Ovary (tissue), 9 donors: ENCODE results near the gene PRSS38. TPM values are rescaled to one million over a fixed set of nuclear protein-coding genes. Genes with fewer than 3 reads are reported as not detected.

Experiments used
- DNase-seq, 5 donors: peaks; one replicate each; pipeline ENCODE4 v3.0.0-alpha.2; 2019 to 2020
- H3K27ac ChIP-seq, 2 donors: fragments of 200-600 bp; one replicate each; pipeline versions ENCODE4 v1.5.1 to v1.8.0; 2019 to 2022
- H3K27me3 ChIP-seq: fragments of 200-600 bp; one replicate; pipeline ENCODE4 v1.8.0; 2022
- H3K36me3 ChIP-seq: fragments of 200-600 bp; sonication (generic); one replicate; pipeline ENCODE4 v1.5.1; 2019
- H3K4me1 ChIP-seq: one replicate; pipeline ENCODE4 v1.8.1; 2013; ENCODE audit warnings: mild to moderate bottlenecking, moderate library complexity; ENCODE audit not compliant: insufficient read depth
- H3K4me3 ChIP-seq: fragments of 200-600 bp; sonication (generic); one replicate; pipeline ENCODE4 v1.5.1; 2017
- H3K9me3 ChIP-seq, 2 donors: fragments of 200-600 bp in 1 of 2; sonication (generic) in 1 of 2; one replicate each; pipeline versions ENCODE4 v1.5.1 to v1.8.1; 2013 to 2019; ENCODE audit warnings: mild to moderate bottlenecking in 1 of 2, moderate library complexity in 1 of 2
- CTCF ChIP-seq, 3 donors: fragments of 450-650 bp in 2 of 3; fragments of 200-600 bp in 1 of 3; IDR thresholded peaks; one replicate each; pipeline versions ENCODE4 v1.5.1 to v1.8.0; 2016 to 2022; ENCODE audit warnings: antibody characterized with exemption in 3 of 3, mild to moderate bottlenecking in 1 of 3
- EP300 ChIP-seq: sonication (generic); formaldehyde crosslinking; IDR thresholded peaks from one replicate; pipeline ENCODE4 v1.6.1; 2017; ENCODE audit warnings: antibody characterized with exemption
- POLR2A ChIP-seq: fragments of 450-650 bp; IDR thresholded peaks from one replicate; pipeline ENCODE4 v1.6.1; 2017; ENCODE audit warnings: antibody characterized with exemption, mild to moderate bottlenecking, moderate library complexity
- WGBS, 3 donors: extraction: QIAGEN DNeasy Blood & Tissue Kit in 1 of 3; methylation state at CpG; one replicate each; pipeline versions ENCODE4 v1.1.5 to v1.1.7; 2013 to 2017; 5-methylcytosine and 5-hydroxymethylcytosine counted together
- intact Hi-C, 4 donors: fragments of 100-400 bp; cut with DNase I; formaldehyde crosslinking; loops; one replicate each; pipeline versions ENCODE4 v1.11.0 to v1.15.1; 2022 to 2023
- polyA plus RNA-seq, 2 donors: library from polyadenylated mRNA; stranded (reverse); fragments of 200-250 nt in 1 of 2; fragments of 350-450 nt in 1 of 2; fragmentation: Illumina TruSeq in 1 of 2; extraction: RNeasy Lipid Tissue Mini Kit (QIAGEN cat#74804) in 1 of 2; gene quantifications; one replicate each; pipeline ENCODE4 v1.2.3, GENCODE V29; 2013 to 2014
- total RNA-seq, 7 donors: library from RNA; depleted of rRNA in 2 of 7; stranded (reverse); fragments of >200 nt in 2 of 7; fragmentation: NEBNext Ultra II Directional in 3 of 7; extraction: Animal tissue kit (Norgen Biotek cat#: 25700) in 3 of 7; gene quantifications; one replicate each; pipeline versions ENCODE4 v1.1.0 to v1.2.4, GENCODE V29; 2016 to 2023
- donor health status: DM: no; HTN: no; CAD: no; lungs with moderate emphysema.
- donor health status: DM: no; HTN: no; CAD: no.
- donor health status: Bipolar disorder and iron deficiency.
- donor health status: DM: yes; HTN: yes; CAD: no.
- donor health status: DM: no; HTN: no; CAD: no.
- donor health status: DM: yes; HTN: yes; CAD: no.

PRSS38 gene
- total and polyA plus RNA-seq, 9 donors, result not detected

- H3K4me3 ChIP-seq, result no peak overlapping the region
- H3K36me3 ChIP-seq, result no peaks in the 10 kb centered on the region
- intact Hi-C loops, result no loop called here
- H3K27ac ChIP-seq, result no peak overlapping the region
- DNase-seq, result peak in 3 of 5 donors; percentile 5 to 15 (median 12)
- no peak for TF ChIP-seq POLR2A
- TF ChIP-seq CTCF (IDR thresholded peaks at IDR 0.05), result no peak
- TF ChIP-seq EP300, result no peak
- peaks cover 6% of the 10 kb centered on the region for H3K4me1 ChIP-seq
- no peaks in the 10 kb centered on the region for H3K27me3 ChIP-seq
- no peaks in the 10 kb centered on the region for H3K9me3 ChIP-seq
- 87 to 91% (median 89%) methylated on average over 13 of the region's 13 CpGs for WGBS, 3 donors
Measured at GRCh38 chr1:227890451-227891222, 75.2 kb downstream of the PRSS38 start.

- Histone ChIP-seq H3K4me1 (peaks cover under 1% of the 10 kb centered on the region), H3K27me3 (no peaks in the 10 kb centered on the region), H3K9me3 (no peaks in the 10 kb centered on the region), H3K36me3 (no peaks in the 10 kb centered on the region), H3K27ac (no peak overlapping the region), H3K4me3 (no peak overlapping the region)
- WGBS, 3 donors, result 70 to 72% (median 72%) methylated on average over 18 to 19 of the region's 19 CpGs
- peak in 3 of 5 donors; percentile 6 to 14 (median 11) for DNase-seq
- intact Hi-C loops, result no loop called here
- TF ChIP-seq POLR2A (no peak), CTCF (IDR thresholded peaks at IDR 0.05) (no peak), EP300 (no peak)
Measured at GRCh38 chr1:227891223-227891954, 75.9 kb downstream of the PRSS38 start.

DNA sequence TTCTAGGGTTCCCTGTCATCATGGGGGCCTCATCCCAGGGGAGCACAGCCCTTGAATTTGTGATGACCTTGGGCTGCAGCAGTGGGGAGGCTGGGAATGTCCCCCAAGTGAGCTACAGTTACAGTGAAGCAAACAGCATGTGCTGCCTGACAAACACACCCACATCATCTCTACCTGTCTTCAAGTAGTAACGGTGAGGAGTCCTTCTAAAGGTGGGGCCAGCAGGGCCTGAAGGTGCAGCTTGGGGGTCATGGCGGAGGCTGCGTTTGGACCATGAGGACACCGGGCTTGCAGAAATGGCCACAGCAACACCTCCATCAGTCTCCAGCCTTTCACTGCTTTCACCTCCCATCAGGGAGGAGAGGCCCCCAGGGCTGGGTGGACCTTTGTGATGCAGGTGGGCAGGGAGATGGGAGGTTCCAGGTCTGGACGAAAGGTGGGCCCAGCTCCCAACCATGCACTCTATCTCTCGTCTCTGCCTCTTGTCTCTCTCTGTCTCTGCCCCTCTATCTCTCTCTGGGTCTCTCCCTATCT, 76.5 kb downstream of the PRSS38 start:
- WGBS, 3 donors, result 89 to 97% (median 91%) methylated on average over 6 of the region's 6 CpGs
- Histone ChIP-seq H3K27ac (no peak overlapping the region), H3K27me3 (no peaks in the 10 kb centered on the region), H3K36me3 (no peaks in the 10 kb centered on the region), H3K4me1 (no peaks in the 10 kb centered on the region), H3K9me3 (no peaks in the 10 kb centered on the region), H3K4me3 (no peak overlapping the region)
- TF ChIP-seq POLR2A (no peak), CTCF (IDR thresholded peaks at IDR 0.05) (no peak), EP300 (no peak)
- peak in 2 of 5 donors; percentile 8 to 9 for DNase-seq
- intact Hi-C loops, result no loop called here

- TF ChIP-seq POLR2A (no peak), CTCF (IDR thresholded peaks at IDR 0.05) (no peak), EP300 (no peak)
Measured at GRCh38 chr1:227892489-227893299, 77.2 kb downstream of the PRSS38 start.

More at GRCh38 chr1:227892489-227893299, 77.2 kb downstream of the PRSS38 start:
- no peaks in the 10 kb centered on the region for H3K4me1 ChIP-seq
- DNase-seq, result peak; percentile 13 to 52 (median 16)
- H3K27ac ChIP-seq, result no peak overlapping the region
- intact Hi-C loops, result no loop called here
- H3K36me3 ChIP-seq, result no peaks in the 10 kb centered on the region
- no peak overlapping the region for H3K4me3 ChIP-seq
- 59 to 68% (median 59%) methylated on average over 17 of the region's 17 CpGs for WGBS, 3 donors
- no peaks in the 10 kb centered on the region for H3K9me3 ChIP-seq
- no peaks in the 10 kb centered on the region for H3K27me3 ChIP-seq
